ENCODE results near the gene RFX7.

RFX7 gene

DNA sequence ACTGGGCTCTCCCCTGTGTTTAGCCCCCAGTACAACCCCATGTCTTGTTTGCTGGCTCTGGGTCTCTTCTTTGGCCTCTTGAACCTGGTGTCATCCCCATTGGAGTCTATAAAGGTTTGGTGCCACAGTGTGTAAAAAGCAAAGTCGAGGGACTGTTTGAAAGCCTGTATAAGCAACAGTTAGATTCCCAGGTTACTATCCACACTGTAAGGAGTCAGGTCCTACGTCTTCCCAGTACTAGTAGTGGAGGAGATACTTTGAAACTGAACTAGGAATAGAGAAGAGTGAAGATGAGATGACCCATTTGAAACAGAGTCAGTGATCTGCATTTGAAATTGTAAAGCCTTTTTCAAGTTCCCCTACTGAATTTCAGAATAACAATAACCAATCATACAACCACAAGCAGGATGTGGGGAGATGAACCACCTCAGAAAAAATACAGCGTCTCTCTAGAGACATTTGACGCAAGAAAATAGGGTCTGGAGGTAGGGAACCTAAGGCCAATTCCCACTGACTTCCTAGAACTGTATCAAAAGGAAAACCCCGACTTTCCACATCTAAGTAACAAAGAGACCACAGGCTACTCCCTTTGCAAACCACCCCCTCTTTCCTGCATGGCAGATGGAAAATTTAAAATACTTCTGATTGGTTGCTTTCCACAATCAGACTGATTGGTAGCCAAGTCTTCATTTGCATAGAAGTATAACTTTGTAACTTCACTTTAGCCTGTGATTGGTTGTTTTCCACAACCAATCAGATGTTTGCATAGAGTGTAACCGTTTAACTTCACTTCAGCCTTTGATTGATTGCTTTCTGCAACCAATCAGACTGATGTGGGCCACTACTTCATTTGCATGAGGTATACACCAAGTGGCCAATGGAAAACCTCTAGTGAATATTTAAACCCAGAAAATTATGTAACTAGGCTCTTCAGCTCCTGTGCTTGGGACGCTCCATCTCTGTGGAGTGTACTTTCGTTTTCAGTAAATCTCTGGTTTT, 200.4 kb downstream of the RFX7 start:
- DNase-seq, result peak; percentile 43 to 83

DNA sequence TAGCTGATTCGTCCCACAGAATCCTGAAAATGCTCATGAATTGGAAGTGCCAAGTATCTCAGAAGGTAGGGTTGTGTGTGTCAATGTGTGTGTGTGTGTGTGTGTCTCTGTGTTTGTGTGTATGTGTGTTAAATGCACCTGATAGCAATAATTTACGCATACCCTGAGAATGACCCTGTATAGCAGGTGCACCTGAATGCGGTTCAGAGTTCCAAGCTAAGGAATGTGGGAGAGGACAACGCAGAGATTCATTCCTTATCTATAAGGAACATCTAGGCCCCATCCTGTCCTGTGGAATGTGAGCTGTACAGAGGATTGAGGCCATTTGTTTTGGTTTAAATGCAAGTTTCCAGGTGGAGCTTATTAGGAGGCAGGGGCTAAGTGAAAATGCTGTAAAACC, 201.2 kb downstream of the RFX7 start:
- DNase-seq, result no peak

DNA sequence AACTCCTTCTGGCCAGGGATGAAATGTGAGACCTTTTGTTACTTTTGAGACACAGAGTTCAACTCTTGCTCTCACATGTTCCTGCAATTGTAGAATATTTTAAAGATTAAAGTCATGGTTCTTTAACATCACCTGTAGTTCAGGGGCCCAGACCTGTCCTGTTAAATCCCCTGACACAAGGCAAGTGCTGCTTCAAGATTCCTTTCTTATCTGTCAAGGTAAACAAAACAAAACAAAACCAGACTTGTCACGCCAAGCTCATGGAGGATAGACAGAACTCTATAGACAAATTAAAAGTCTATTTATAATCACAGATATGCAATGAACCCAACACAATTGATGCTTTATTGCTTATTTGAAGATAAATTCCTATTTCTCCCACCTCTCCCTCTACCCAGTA, 201.6 kb downstream of the RFX7 start:
- DNase-seq, result no peak

DNA sequence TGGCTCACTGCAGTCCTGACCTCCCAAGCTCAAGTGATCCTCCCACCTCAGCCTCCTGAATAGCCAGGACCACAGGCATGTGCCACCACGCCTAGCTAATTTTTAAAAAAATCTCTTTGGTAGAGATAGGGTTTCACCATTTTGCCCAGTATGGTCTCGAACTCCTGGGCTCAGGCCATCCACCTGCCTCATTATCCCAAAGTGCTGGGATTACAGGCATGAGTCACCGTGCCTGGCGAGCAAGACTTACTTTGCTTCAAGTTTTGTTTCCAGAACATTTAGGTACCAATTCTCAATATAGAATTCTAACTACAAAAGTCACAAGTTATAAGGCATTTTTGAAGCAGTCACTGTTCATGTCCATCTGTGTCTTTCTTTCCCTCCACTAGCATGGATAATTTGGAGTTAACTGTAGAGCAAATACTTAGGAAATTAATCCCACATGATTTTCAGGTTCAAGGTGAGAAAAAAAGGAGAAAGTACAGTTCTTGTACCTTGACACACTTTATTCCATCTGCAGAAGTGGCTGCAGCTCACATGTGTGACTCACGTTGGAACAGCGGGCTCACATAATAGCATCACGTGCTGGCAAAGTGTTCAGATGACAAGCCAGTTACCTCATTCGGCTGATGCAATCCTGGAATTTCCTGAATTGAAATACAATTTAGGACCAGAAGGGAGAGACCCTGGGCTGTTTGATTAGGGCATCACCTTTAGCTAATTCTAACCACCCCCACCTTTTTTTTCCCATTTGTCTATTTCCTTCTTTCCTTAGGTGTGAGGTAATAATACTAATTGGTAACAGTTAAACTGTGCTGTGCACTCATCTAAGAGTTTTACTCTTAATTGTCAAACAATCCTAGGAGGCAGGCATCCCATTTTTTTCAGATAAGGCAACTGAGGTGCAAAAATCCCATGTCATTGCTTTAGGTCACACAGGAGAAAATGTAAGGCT, 203.3 kb downstream of the RFX7 start:
- DNase-seq, result no peak

DNA sequence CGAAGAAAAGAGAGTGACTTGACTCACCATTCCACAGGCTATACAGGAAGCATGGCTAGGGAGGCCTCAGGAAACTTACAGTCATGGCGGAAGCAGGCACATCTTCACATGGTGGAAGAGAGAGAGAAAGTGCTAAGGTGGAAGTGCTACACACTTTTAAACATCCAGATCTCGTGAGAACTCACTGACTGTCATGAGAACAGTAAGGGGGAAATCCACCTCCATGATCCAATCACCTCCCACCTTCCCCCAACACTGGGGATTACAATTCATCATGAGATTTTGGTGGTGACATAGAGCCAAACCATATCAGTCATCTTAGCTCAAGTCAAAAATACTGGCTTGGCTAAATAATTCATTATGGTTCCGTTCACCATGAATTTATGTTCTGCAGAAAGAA, 205.0 kb downstream of the RFX7 start:
- DNase-seq, result no peak

DNA sequence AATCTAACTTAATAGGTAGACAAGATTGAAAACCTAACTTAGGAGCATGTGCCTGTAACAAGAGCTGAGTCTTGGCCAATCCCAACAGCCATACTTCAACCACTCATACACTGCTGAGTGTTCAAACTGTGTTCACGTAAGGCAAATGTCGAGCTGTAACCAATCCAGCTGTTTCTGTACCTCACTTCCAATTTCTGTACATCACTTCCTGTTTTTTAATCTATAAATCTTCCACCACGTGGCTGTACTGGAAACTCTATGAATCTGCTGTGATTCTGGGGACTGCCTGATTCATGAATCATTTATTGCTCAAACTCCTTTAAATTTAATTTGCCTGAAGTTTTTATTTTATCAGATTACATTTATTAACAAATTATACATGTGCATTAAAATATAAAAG, 205.7 kb downstream of the RFX7 start:
- peak in 1 of 2 donors; percentile 55 for DNase-seq
